Lower lobe of right lung (tissue), 2 donors: ENCODE results near the gene FASN. TPM values are rescaled to one million over a fixed set of nuclear protein-coding genes. Genes with fewer than 3 reads are reported as not detected.

Experiments
- ATAC-seq, 2 donors: fragments of 200-7000 bp; cut with Tn5 transposase; one replicate each; pipeline ENCODE4 v1.9.1; 2020 to 2022; ENCODE audit warnings: mild to moderate bottlenecking in 2 of 2, moderate library complexity in 2 of 2
- DNase-seq: peaks from one replicate; pipeline ENCODE4 v3.0.0-alpha.2; 2020
- H3K27ac ChIP-seq: fragments of 200-600 bp; one replicate; pipeline ENCODE4 v1.8.0; 2022
- H3K27me3 ChIP-seq: fragments of 200-600 bp; one replicate; pipeline ENCODE4 v1.8.0; 2022; ENCODE audit warnings: low read depth
- H3K36me3 ChIP-seq: fragments of 200-600 bp; one replicate; pipeline ENCODE4 v1.8.0; 2022; ENCODE audit warnings: mild to moderate bottlenecking
- H3K4me1 ChIP-seq: fragments of 200-600 bp; one replicate; pipeline ENCODE4 v1.8.0; 2022
- H3K4me3 ChIP-seq: fragments of 200-600 bp; one replicate; pipeline ENCODE4 v1.8.0; 2022; ENCODE audit warnings: mild to moderate bottlenecking
- H3K9me3 ChIP-seq: fragments of 200-600 bp; one replicate; pipeline ENCODE4 v1.8.0; 2022
- CTCF ChIP-seq: fragments of 200-600 bp; IDR thresholded peaks from one replicate; pipeline ENCODE4 v1.8.0; 2022; ENCODE audit warnings: antibody characterized with exemption, mild to moderate bottlenecking
- intact Hi-C: fragments of 100-400 bp; cut with DNase I; formaldehyde crosslinking; loops from one replicate; pipeline ENCODE4 v1.11.0; 2022
- total RNA-seq: library from RNA; stranded (reverse); fragmentation: NEBNext Ultra II Directional; extraction: Animal tissue kit (Norgen Biotek cat#: 25700); gene quantifications from one replicate; pipeline ENCODE4 v1.2.1, GENCODE V29; 2021
- donor health status: DM: no; HTN: yes; CAD: no; lungs with severe emphysema.

Gene FASN
- total RNA-seq, 1 donor from 2014 or later: 302 TPM

DNA sequence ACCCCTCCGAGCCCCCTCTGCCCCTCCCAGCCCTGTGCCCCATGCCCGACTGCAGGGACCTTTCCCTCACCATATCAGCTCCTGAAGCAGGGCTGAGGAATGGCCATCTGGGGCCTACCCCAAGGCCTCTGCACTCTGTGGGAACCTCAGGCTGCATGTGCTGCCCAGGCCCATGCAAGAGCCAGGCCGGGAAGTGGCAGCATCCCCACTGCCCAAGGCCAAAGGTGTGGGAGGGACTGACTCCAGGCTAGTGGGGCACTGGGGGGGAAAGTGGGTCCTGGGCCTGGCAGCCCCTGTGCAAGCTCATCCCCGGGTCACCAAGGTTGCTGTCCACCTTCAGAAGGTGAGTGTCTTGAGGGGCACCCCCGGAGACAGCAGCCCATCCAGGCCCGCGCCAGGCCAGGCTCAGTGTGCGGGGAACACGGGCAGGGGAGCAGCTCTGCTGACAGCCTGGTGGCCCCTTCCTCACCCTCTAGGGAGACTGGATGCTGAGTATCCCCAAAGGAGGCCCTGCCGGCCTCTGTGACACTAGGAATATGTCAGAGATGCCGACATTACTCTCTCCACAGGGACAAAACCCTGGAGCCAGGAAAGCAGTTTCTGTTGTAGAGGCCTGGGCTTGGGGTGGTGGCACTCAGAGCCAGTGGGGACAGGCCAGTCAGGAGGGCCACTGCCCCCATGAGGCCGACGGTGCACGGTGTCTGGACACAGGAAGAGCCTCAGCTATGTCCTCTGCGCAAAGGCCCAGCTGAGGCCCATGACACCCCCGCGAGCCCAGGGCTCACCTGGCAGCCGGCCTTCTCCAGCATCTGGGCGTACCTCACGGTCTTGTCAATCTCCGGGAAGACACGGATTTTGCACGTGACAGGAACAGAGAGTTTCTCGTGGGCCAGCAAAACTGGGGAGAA lies 35.7 kb downstream of the FASN start:
- no peak for TF ChIP-seq CTCF
- H3K4me1 ChIP-seq: peaks cover 26% of the 10 kb centered on the region
- no peaks in the 10 kb centered on the region for H3K9me3 ChIP-seq
- DNase-seq (no peak), ATAC-seq (no peak)
- no peaks in the 10 kb centered on the region for H3K27me3 ChIP-seq
- peaks cover 64% of the 10 kb centered on the region for H3K36me3 ChIP-seq
- H3K27ac ChIP-seq: no peak overlapping the region
- H3K4me3 ChIP-seq: no peak overlapping the region
- intact Hi-C loops: no loop called here

DNA sequence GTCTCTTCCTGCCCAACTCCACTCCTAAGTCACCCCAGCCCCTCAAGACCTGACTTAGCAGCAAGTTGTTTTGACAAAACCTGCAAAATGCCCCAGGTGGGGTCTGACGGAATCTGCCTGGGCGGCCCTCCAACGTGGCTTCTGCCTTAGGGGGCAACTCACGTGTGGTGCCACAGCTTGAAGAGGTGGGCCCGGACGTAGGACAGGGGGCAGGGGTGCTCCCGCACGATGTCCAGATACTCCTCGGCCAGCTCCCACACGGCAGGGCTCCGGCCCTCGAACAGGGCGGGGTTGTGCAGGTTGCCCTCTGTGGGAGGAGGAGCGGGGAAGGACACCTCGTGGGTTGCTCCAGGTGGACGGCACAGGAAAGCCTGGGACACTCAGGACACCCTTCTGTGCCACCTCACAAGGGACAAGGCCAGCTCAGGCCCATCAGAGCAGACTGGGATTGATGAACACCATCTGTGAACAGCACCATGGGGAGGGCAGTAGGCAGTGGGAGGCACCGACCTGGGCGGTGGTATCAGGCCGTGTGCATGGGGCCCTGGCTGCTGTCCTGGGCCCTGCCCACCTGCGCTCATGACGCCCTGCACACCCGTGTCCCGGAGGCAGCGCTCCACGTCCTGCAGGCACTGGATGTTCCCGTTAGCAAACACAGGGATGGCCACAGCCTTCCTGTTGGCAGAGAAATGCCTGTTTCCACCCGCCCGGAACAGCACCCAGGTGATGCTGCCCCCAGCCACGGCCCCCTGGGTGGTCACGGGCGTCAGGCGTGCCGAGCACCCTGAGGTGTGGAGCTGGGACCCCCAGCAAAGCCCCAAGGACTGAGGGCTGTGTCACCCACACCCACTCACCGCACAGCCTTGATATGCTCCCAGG lies 36.8 kb downstream of the FASN start:
- no peak for DNase-seq

GRCh38 chr17:82060614-82061013 lies 37.4 kb downstream of the FASN start:
- peaks cover 81% of the 10 kb centered on the region for H3K36me3 ChIP-seq

More for the DNA sequence above, 36.8 kb downstream of the FASN start:
- no peaks in the 10 kb centered on the region for H3K9me3 ChIP-seq
- no peaks in the 10 kb centered on the region for H3K27me3 ChIP-seq
- peaks cover 23% of the 10 kb centered on the region for H3K4me1 ChIP-seq
- intact Hi-C loops: no loop called here
- H3K4me3 ChIP-seq: no peak overlapping the region
- no peak for ATAC-seq
- no peak for TF ChIP-seq CTCF
- H3K27ac ChIP-seq: no peak overlapping the region
- H3K36me3 ChIP-seq: peaks cover 74% of the 10 kb centered on the region

DNA sequence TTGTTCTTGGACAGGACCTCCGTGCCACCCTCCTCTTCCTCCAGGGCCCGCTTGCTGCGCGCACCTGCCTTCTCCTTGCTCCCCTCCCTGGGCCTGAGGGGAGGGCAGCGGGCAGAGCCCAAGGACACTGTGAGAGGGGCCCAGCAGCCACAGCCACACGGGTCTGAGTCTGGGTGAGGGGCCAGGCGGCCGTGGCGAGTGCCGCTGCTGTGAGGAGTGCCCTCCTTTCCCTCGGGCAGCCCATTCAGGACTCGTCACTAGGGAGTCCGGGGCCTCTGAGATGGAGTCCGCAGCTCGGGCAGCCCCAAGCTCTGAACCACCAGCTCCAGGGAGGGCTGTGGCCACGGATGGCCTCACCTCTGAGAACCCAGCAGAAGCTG lies 38.0 kb downstream of the FASN start:
- ATAC-seq (no peak), DNase-seq (no peak)
- H3K36me3 ChIP-seq: peaks cover 87% of the 10 kb centered on the region
- intact Hi-C loops: no loop called here
- no peak overlapping the region for H3K27ac ChIP-seq
- no peaks in the 10 kb centered on the region for H3K9me3 ChIP-seq
- no peak for TF ChIP-seq CTCF
- H3K4me1 ChIP-seq: peaks cover 17% of the 10 kb centered on the region
- H3K27me3 ChIP-seq: no peaks in the 10 kb centered on the region
- H3K4me3 ChIP-seq: no peak overlapping the region

More at GRCh38 chr17:82060614-82061013, 37.4 kb downstream of the FASN start:
- peaks cover 18% of the 10 kb centered on the region for H3K4me1 ChIP-seq
- no peak overlapping the region for H3K27ac ChIP-seq
- ATAC-seq (no peak), DNase-seq (no peak)
- no peaks in the 10 kb centered on the region for H3K9me3 ChIP-seq
- no peak overlapping the region for H3K4me3 ChIP-seq
- intact Hi-C loops: no loop called here
- TF ChIP-seq CTCF: no peak
- H3K27me3 ChIP-seq: no peaks in the 10 kb centered on the region

DNA sequence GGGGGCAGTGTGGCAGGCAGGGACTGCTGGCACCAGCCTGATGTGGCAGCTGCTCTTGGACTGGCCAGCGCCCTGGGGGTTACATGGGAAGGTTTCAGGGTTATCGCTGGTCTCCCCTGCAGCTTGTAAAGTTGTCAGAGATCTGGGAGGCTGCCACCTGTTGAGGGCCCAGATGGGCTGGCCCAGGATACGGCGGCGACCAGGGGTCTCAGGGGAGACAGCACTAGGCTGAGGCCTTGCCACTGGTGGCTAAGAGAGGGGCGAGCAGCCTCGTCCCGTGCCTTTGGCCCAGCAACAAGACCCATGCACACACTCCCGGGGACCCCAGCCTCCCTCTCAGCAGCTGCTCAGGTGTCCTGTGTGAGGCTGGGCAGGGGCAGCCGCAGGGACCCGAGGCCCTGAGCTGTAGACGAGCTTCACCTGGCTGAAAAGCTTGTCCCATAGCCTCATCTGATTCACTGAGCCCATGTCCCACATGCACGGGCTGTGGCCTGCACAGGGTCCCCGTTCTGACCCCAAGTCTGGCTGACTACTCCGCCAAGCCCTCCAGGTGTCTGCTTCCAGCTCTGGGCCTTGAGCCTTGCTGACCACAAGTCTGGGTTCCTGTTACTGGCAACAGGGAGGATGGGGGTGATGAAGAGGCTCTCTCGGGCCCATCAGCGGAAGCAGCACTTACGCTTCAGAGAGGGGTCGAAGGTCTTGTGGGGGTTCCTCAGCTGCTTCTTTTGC lies 38.6 kb downstream of the FASN start:
- ATAC-seq (no peak), DNase-seq (no peak)
- H3K27me3 ChIP-seq: no peaks in the 10 kb centered on the region
- TF ChIP-seq CTCF: no peak
- peaks cover 11% of the 10 kb centered on the region for H3K4me1 ChIP-seq
- no peak overlapping the region for H3K4me3 ChIP-seq
- H3K9me3 ChIP-seq: no peaks in the 10 kb centered on the region
- peaks cover 93% of the 10 kb centered on the region for H3K36me3 ChIP-seq
- no peak overlapping the region for H3K27ac ChIP-seq
- intact Hi-C loops: no loop called here
